Keratinocyte (primary cell): ENCODE results near the gene HERPUD1. TPM values are rescaled to one million over a fixed set of nuclear protein-coding genes. Genes with fewer than 3 reads are reported as not detected.

Source experiments
- DNase-seq: peaks from one replicate; pipeline ENCODE4 v3.0.0-alpha.2; 2011; ENCODE audit warnings: low read depth, missing footprints, low spot score
- FAIRE-seq: peaks from 2 replicates; lab custom pipeline; 2011; peaks lifted over from hg19 to GRCh38; lab: Jason Lieb, UNC
- H2AFZ ChIP-seq: 2 replicates; pipeline ENCODE4 v1.6.0; 2012; ENCODE audit warnings: low read length, control low read depth, inconsistent platforms; ENCODE audit not compliant: control insufficient read depth
- H3K27ac ChIP-seq: 2 replicates; pipeline ENCODE4 v1.5.1; 2011; ENCODE audit warnings: low read length; ENCODE audit not compliant: control insufficient read depth, insufficient read depth
- H3K27me3 ChIP-seq: 3 replicates; pipeline ENCODE4 v1.6.0; 2011; ENCODE audit warnings: low read length; ENCODE audit not compliant: control insufficient read depth, insufficient read depth; ENCODE audit errors: extremely low read depth
- H3K36me3 ChIP-seq, 2 experiments: 2 replicates in 1 of 2; 3 replicates in 1 of 2; pipeline ENCODE4 v1.5.1; 2011; ENCODE audit warnings: low read length in 2 of 2, mild to moderate bottlenecking in 1 of 2; ENCODE audit not compliant: control insufficient read depth in 2 of 2, insufficient read depth in 2 of 2; ENCODE audit errors: extremely low read depth in 1 of 2
- H3K4me1 ChIP-seq: 3 replicates; pipeline ENCODE4 v1.5.1; 2011; ENCODE audit warnings: low read length; ENCODE audit not compliant: control insufficient read depth, insufficient read depth; ENCODE audit errors: extremely low read depth
- H3K4me2 ChIP-seq: 3 replicates; pipeline ENCODE4 v1.6.0; 2011; ENCODE audit warnings: low read depth, low read length; ENCODE audit not compliant: control insufficient read depth, insufficient read depth; ENCODE audit errors: extremely low read depth
- H3K4me3 ChIP-seq, 3 experiments: fragments of 200-600 bp in 1 of 3; sonication (generic) in 1 of 3; 2 replicates in 2 of 3; 3 replicates in 1 of 3; pipeline ENCODE4 v1.5.1; 2011 to 2016; ENCODE audit warnings: low read length in 3 of 3, mild to moderate bottlenecking in 3 of 3, control low read depth in 2 of 3, inconsistent platforms in 1 of 3, low read depth in 1 of 3, mixed read lengths in 1 of 3, mixed run types in 1 of 3, moderate library complexity in 1 of 3; ENCODE audit not compliant: control insufficient read depth in 2 of 3, insufficient read depth in 2 of 3; ENCODE audit errors: extremely low read depth in 1 of 3
- H3K79me2 ChIP-seq: 2 replicates; pipeline ENCODE4 v1.6.0; 2012; ENCODE audit warnings: low read length; ENCODE audit not compliant: control insufficient read depth, insufficient read depth
- H3K9ac ChIP-seq: 3 replicates; pipeline ENCODE4 v1.6.0; 2011; ENCODE audit warnings: low read length; ENCODE audit not compliant: control insufficient read depth, insufficient read depth; ENCODE audit errors: extremely low read depth
- H3K9me1 ChIP-seq: 3 replicates; pipeline ENCODE4 v1.6.0; 2011; ENCODE audit warnings: low read length; ENCODE audit not compliant: control insufficient read depth, insufficient read depth; ENCODE audit errors: extremely low read depth
- H3K9me3 ChIP-seq: 2 replicates; pipeline ENCODE4 v1.5.1; 2012; ENCODE audit warnings: low read depth, low read length; ENCODE audit not compliant: control insufficient read depth
- H4K20me1 ChIP-seq: 3 replicates; pipeline ENCODE4 v1.6.0; 2011; ENCODE audit warnings: low read length; ENCODE audit not compliant: control insufficient read depth, insufficient read depth; ENCODE audit errors: extremely low read depth
- EZH2 ChIP-seq: IDR thresholded peaks from one replicate; pipeline ENCODE4 v1.6.1; 2012; ENCODE audit warnings: inconsistent platforms, mild to moderate bottlenecking, low read length, moderate library complexity
- dilution Hi-C: fragments of 300-500 bp; cut with MboI; formaldehyde crosslinking; loops from one replicate; pipeline ENCODE4 v1.7.0; 2020; ENCODE audit warnings: low sequenced_read_pairs; ENCODE audit not compliant: extremely low pct_ligation_motif_present
- polyA plus RNA-seq, 5 experiments: library from polyadenylated mRNA; depleted of rRNA in 3 of 5; stranded (reverse) in 3 of 5; stranded (forward) in 1 of 5; unstranded in 1 of 5; fragments of >200 nt; gene quantifications; 1 replicate in 1 of 5; 2 replicates in 3 of 5; 3 replicates in 1 of 5; pipeline versions ENCODE4 v1.2.1 to v1.2.3, GENCODE V29; 2011 to 2012; ENCODE audit warnings: missing spikeins in 2 of 5, low read depth in 1 of 5, low replicate concordance in 1 of 5
- TF ChIP-seq, protein P1 (sequence below), 3 experiments: IDR thresholded peaks in 1 of 3; conservative IDR thresholded peaks in 1 of 3; optimal IDR thresholded peaks in 1 of 3; 2 replicates in 2 of 3; 3 replicates in 1 of 3; pipeline versions ENCODE3 to v1.5.1; 2011; ENCODE audit warnings: low read length in 3 of 3, mild to moderate bottlenecking in 3 of 3, moderate library complexity in 2 of 3, control low read depth in 1 of 3, inconsistent platforms in 1 of 3; ENCODE audit not compliant: insufficient read depth in 2 of 3; ENCODE audit errors: extremely low read depth in 1 of 3

HERPUD1 gene
- polyA plus RNA-seq, 1 donor (not counting 4 experiments of a cell fraction or from before 2014, with no cell fraction given), result 183 TPM

DNA sequence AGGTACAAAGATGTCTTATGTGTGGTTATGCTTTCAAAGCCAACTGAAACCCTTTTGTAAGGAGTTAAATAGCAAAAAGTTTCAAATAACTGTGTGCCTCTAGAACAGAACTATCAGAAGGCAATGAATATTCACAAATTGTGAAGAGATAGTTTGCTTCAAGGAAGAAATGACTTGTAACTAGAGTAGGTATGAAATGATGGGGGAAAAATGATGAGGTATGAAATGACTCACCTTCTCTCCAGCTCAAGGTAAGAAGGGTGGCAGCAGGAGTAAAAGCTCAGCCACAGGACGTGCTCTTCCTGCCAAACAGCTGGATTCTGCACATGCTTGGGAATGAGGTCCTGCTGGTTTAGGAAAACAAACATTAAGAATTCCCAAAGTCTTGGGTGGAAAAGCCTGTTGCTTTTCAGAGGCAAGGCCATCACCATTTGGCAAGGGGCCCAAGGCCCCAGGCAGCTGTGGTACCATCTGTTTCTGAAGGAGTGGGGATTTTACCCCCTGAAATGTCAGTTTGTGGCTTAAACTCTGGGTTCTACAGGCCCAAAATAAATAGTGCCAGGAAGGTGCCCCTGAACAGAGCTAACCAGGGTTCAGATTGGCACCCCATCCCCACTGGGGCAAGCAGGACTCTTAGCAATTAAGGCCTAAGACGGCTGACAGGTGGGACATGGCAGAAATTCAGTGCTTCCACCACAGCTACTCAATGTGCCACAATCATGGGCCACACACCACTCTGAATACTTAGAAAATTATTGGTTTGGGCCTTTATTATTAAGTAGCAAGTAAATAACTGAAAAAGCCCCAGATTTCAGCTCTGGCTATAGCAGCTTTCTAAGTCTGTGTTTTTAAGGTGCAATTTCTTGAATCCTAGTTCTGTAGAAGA is 13.3 kb downstream of the HERPUD1 start:
- no peaks in the 10 kb centered on the region for H3K4me1 ChIP-seq
- no peak overlapping the region for H3K9ac ChIP-seq
- H3K9me3 ChIP-seq, result no peaks in the 10 kb centered on the region
- no peaks in the 10 kb centered on the region for H3K27me3 ChIP-seq
- H3K36me3 ChIP-seq, result peaks cover 20 to 45% of the 10 kb centered on the region in 2 experiments
- peak overlapping the region; percentile 2 for H3K27ac ChIP-seq
- no peak for DNase-seq
- no peak overlapping the region for H3K4me2 ChIP-seq
- H3K9me1 ChIP-seq, result no peaks in the 10 kb centered on the region
- TF ChIP-seq, protein P1, sequence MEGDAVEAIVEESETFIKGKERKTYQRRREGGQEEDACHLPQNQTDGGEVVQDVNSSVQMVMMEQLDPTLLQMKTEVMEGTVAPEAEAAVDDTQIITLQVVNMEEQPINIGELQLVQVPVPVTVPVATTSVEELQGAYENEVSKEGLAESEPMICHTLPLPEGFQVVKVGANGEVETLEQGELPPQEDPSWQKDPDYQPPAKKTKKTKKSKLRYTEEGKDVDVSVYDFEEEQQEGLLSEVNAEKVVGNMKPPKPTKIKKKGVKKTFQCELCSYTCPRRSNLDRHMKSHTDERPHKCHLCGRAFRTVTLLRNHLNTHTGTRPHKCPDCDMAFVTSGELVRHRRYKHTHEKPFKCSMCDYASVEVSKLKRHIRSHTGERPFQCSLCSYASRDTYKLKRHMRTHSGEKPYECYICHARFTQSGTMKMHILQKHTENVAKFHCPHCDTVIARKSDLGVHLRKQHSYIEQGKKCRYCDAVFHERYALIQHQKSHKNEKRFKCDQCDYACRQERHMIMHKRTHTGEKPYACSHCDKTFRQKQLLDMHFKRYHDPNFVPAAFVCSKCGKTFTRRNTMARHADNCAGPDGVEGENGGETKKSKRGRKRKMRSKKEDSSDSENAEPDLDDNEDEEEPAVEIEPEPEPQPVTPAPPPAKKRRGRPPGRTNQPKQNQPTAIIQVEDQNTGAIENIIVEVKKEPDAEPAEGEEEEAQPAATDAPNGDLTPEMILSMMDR (optimal IDR thresholded peaks at IDR 0.05 in 1 of 3, IDR thresholded peaks at IDR 0.05 in 1 of 3, conservative IDR thresholded peaks at IDR 0.05 in 1 of 3; ENCODE audit: extremely low read depth in 1 of 3, insufficient read depth in 2 of 3, low read length in 3 of 3), result no peak
- no peak for TF ChIP-seq EZH2
- FAIRE-seq, result peak; percentile 77
- no peak overlapping the region for H2AFZ ChIP-seq
- dilution Hi-C loops, result no loop called here
- no peaks in the 10 kb centered on the region for H3K79me2 ChIP-seq
- H4K20me1 ChIP-seq, result peaks cover 14% of the 10 kb centered on the region
- no peak overlapping the region for H3K4me3 ChIP-seq

DNA sequence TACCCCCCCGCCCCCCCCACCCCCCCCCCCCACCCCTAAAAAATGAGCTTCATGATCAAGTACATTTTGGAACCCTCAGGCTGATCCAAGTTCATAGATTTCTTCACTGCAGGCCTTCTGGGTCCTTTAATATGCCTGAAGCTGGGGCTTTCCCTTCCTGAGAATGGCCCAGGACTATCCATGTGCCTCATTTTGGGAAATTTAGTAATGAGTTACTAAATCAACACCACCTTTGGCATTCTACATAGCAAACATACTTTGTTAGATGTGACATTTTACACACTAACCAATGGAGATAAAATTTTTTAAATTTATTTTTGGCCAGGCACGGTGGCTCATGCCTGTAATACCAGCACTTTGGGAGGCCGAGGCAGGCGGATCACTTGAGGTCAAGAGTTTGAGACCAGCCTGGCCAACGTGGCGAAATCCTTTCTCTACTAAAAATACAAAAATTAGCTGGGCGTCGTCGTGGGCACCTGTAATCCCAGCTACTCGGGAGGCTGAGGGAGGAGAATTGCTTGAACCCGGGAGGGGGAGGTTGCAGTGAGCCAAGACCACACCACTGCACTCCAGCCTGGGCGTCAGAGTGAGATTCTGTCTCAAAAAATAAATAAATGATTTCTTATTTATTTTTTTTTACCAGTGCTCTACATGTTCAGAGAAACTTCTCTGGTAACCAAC is 14.0 kb downstream of the HERPUD1 start:
- Histone ChIP-seq H3K9ac (no peak overlapping the region), H3K4me1 (no peaks in the 10 kb centered on the region), H4K20me1 (peaks cover 13% of the 10 kb centered on the region), H3K79me2 (no peaks in the 10 kb centered on the region), H2AFZ (no peak overlapping the region), H3K4me2 (no peak overlapping the region), H3K27ac (no peak overlapping the region), H3K27me3 (no peaks in the 10 kb centered on the region), H3K4me3 (no peak overlapping the region), H3K36me3 (peaks cover 19 to 42% of the 10 kb centered on the region in 2 experiments), H3K9me3 (no peaks in the 10 kb centered on the region), H3K9me1 (no peaks in the 10 kb centered on the region)
- dilution Hi-C loops, result no loop called here
- TF ChIP-seq, protein P1 (optimal IDR thresholded peaks at IDR 0.05 in 1 of 3, IDR thresholded peaks at IDR 0.05 in 1 of 3, conservative IDR thresholded peaks at IDR 0.05 in 1 of 3; ENCODE audit: extremely low read depth in 1 of 3, insufficient read depth in 2 of 3, low read length in 3 of 3), result no peak
- TF ChIP-seq EZH2, result no peak
- FAIRE-seq (no peak), DNase-seq (no peak)
